H9 (cell line): ENCODE measurements around the gene SOCS7. TPM values are rescaled to one million over a fixed set of nuclear protein-coding genes. Genes with fewer than 3 reads are reported as not detected.
A peak's percentile ranks its signal among the peaks of the same experiment; 100 is the strongest.

Source experiments
- DNase-seq: peaks from one replicate; pipeline ENCODE4 v3.0.0-alpha.2; 2017
- H2AFZ ChIP-seq: one replicate; pipeline ENCODE4 v1.6.1; 2013; ENCODE audit warnings: mild to moderate bottlenecking, low read length, control low read depth, moderate library complexity
- H2AK5ac ChIP-seq: 2 replicates; pipeline ENCODE4 v1.6.1; 2013; ENCODE audit warnings: low read length, control low read depth, mixed read lengths; ENCODE audit not compliant: insufficient read length
- H2BK120ac ChIP-seq: one replicate; pipeline ENCODE4 v1.6.1; 2013; ENCODE audit warnings: low read depth, mild to moderate bottlenecking, low read length, control low read depth, inconsistent platforms; ENCODE audit not compliant: poor library complexity, severe bottlenecking
- H2BK12ac ChIP-seq: 2 replicates; pipeline ENCODE4 v1.6.1; 2013; ENCODE audit warnings: low read length, control low read depth, mixed read lengths, low read depth; ENCODE audit not compliant: insufficient read length
- H2BK15ac ChIP-seq: 2 replicates; pipeline ENCODE4 v1.6.1; 2013; ENCODE audit warnings: low read depth, low read length, control low read depth
- H2BK20ac ChIP-seq: one replicate; pipeline ENCODE4 v1.6.1; 2013; ENCODE audit warnings: low read depth, mild to moderate bottlenecking, low read length, control low read depth, inconsistent platforms; ENCODE audit not compliant: poor library complexity, severe bottlenecking
- H2BK5ac ChIP-seq: 2 replicates; pipeline ENCODE4 v1.6.1; 2013; ENCODE audit warnings: low read length, control low read depth, mixed read lengths; ENCODE audit not compliant: insufficient read length
- H3K14ac ChIP-seq: 2 replicates; pipeline ENCODE4 v1.6.1; 2013; ENCODE audit warnings: low read length, control low read depth; ENCODE audit not compliant: insufficient read depth
- H3K18ac ChIP-seq: 2 replicates; pipeline ENCODE4 v1.6.1; 2013; ENCODE audit warnings: low read depth, mild to moderate bottlenecking, mixed read lengths, low read length, control low read depth; ENCODE audit not compliant: insufficient read length
- H3K23ac ChIP-seq: 2 replicates; pipeline ENCODE4 v1.6.1; 2013; ENCODE audit warnings: low read length, control low read depth, mixed read lengths, low read depth; ENCODE audit not compliant: insufficient read length
- H3K23me2 ChIP-seq: 2 replicates; pipeline ENCODE4 v1.6.1; 2013; ENCODE audit warnings: low read depth, mild to moderate bottlenecking, mixed read lengths, low read length, control low read depth; ENCODE audit not compliant: insufficient read length, poor library complexity, severe bottlenecking
- H3K27ac ChIP-seq: 2 replicates; pipeline ENCODE4 v1.5.1; 2013; ENCODE audit warnings: low read length, control low read depth, mixed read lengths, low read depth; ENCODE audit not compliant: insufficient read length
- H3K27me3 ChIP-seq: 2 replicates; pipeline ENCODE4 v1.6.1; 2013; ENCODE audit warnings: low read length, control low read depth, inconsistent platforms; ENCODE audit not compliant: insufficient read depth
- H3K4ac ChIP-seq: 2 replicates; pipeline ENCODE4 v1.6.1; 2013; ENCODE audit warnings: low read depth, mild to moderate bottlenecking, control low read depth, inconsistent platforms, low read length, moderate library complexity
- H3K4me1 ChIP-seq: 2 replicates; pipeline ENCODE4 v1.6.1; 2013; ENCODE audit warnings: low read length, control low read depth, inconsistent platforms; ENCODE audit not compliant: insufficient read depth
- H3K4me2 ChIP-seq: 2 replicates; pipeline ENCODE4 v1.6.1; 2013; ENCODE audit warnings: low read length, control low read depth, mixed read lengths; ENCODE audit not compliant: insufficient read length, insufficient read depth
- H3K56ac ChIP-seq: 2 replicates; pipeline ENCODE4 v1.6.1; 2013; ENCODE audit warnings: low read depth, mild to moderate bottlenecking, mixed read lengths, low read length, control low read depth; ENCODE audit not compliant: insufficient read length
- H3K79me1 ChIP-seq: 2 replicates; pipeline ENCODE4 v1.6.1; 2013; ENCODE audit warnings: low read depth, mild to moderate bottlenecking, moderate library complexity, low read length, control low read depth, inconsistent platforms; ENCODE audit not compliant: insufficient read depth, poor library complexity, severe bottlenecking
- H3K79me2 ChIP-seq: 2 replicates; pipeline ENCODE4 v1.6.1; 2013; ENCODE audit warnings: low read length, control low read depth, inconsistent platforms; ENCODE audit not compliant: insufficient read depth
- H3K9ac ChIP-seq: 2 replicates; pipeline ENCODE4 v1.6.1; 2013; ENCODE audit warnings: low read length, control low read depth, mixed read lengths; ENCODE audit not compliant: insufficient read length; ENCODE audit errors: extremely low read depth
- H3K9me3 ChIP-seq: one replicate; pipeline ENCODE4 v1.6.1; 2013; ENCODE audit warnings: low read depth, low read length, inconsistent platforms; ENCODE audit not compliant: control insufficient read depth
- H3T11ph ChIP-seq: one replicate; pipeline ENCODE4 v1.6.1; 2013; ENCODE audit warnings: mild to moderate bottlenecking, low read length, control low read depth, inconsistent platforms
- H4K20me1 ChIP-seq: one replicate; pipeline ENCODE4 v1.6.1; 2013; ENCODE audit not compliant: control insufficient read depth, insufficient read length, insufficient read depth
- H4K5ac ChIP-seq: 2 replicates; pipeline ENCODE4 v1.6.1; 2013; ENCODE audit warnings: low read depth, mild to moderate bottlenecking, mixed read lengths, low read length, control low read depth; ENCODE audit not compliant: insufficient read length
- H4K8ac ChIP-seq: replicated peaks from 2 replicates; pipeline ENCODE4 v1.6.1; 2013; ENCODE audit warnings: low read length, control low read depth, mixed read lengths, low read depth; ENCODE audit not compliant: insufficient read length
- H4K91ac ChIP-seq: 2 replicates; pipeline ENCODE4 v1.6.1; 2013; ENCODE audit warnings: low read depth, mild to moderate bottlenecking, moderate library complexity, mixed read lengths, low read length, control low read depth; ENCODE audit not compliant: insufficient read length
- H3K27ac Mint-ChIP-seq, 3 experiments: 2 replicates in 2 of 3; 3 replicates in 1 of 3; pipeline ENCODE4 v1.8.0; 2020 to 2021; ENCODE audit warnings: mixed read lengths in 3 of 3, mild to moderate bottlenecking in 1 of 3, moderate library complexity in 1 of 3
- H3K27me3 Mint-ChIP-seq: 2 replicates; pipeline ENCODE4 v1.8.0; 2021; ENCODE audit warnings: low read depth, mild to moderate bottlenecking, moderate library complexity, mixed read lengths
- H3K36me3 Mint-ChIP-seq, 3 experiments: 2 replicates in 2 of 3; 3 replicates in 1 of 3; pipeline ENCODE4 v1.8.0; 2020 to 2021; ENCODE audit warnings: low read depth in 3 of 3, mixed read lengths in 3 of 3; ENCODE audit not compliant: insufficient read depth in 1 of 3
- H3K4me1 Mint-ChIP-seq, 2 experiments: 2 replicates each; pipeline ENCODE4 v1.8.0; 2020; ENCODE audit warnings: mixed read lengths in 2 of 2
- H3K4me3 Mint-ChIP-seq, 2 experiments: 2 replicates in 1 of 2; 3 replicates in 1 of 2; pipeline ENCODE4 v1.8.0; 2020 to 2021; ENCODE audit warnings: mild to moderate bottlenecking in 2 of 2, mixed read lengths in 2 of 2, moderate library complexity in 1 of 2
- H3K9me3 Mint-ChIP-seq, 2 experiments: 2 replicates in 1 of 2; 3 replicates in 1 of 2; pipeline ENCODE4 v1.8.0; 2020; ENCODE audit warnings: mild to moderate bottlenecking in 2 of 2, mixed read lengths in 2 of 2, moderate library complexity in 1 of 2
- CTCF ChIP-seq: fragments of 200-600 bp; sonication (generic); conservative IDR thresholded peaks from 3 replicates; pipeline ENCODE4 v1.8.0; 2021; ENCODE audit warnings: antibody characterized with exemption, mild to moderate bottlenecking
- WGBS: extraction: QIAGEN DNeasy Blood & Tissue Kit; methylation state at CpG from one replicate; pipeline ENCODE4 v1.1.7; 2013; ENCODE audit warnings: missing lambda C conversion rate, low lambda C conversion rate, mixed read lengths; ENCODE audit not compliant: insufficient read length; ENCODE audit errors: extremely low coverage; 5-methylcytosine and 5-hydroxymethylcytosine counted together
- total RNA-seq: library from RNA; stranded (reverse); gene quantifications from 2 replicates; pipeline ENCODE4 v1.2.1, GENCODE V29; 2021

SOCS7 gene
- total RNA-seq, 1 experiment from 2014 or later = 31.0 TPM

- H4K20me1 ChIP-seq = no peaks in the 10 kb centered on the region
- DNase-seq = no peak
Measured at GRCh38 chr17:38429476-38430100, 77.9 kb downstream of the SOCS7 start.

More at GRCh38 chr17:38429476-38430100, 77.9 kb downstream of the SOCS7 start:
- Histone ChIP-seq H3K79me1 (no peaks in the 10 kb centered on the region), H3K27me3 (no peaks in the 10 kb centered on the region), H3K56ac (no peak overlapping the region), H2BK120ac (no peak overlapping the region), H3K4me1 (peaks cover 15% of the 10 kb centered on the region; the same call in 1 of the 2 replicates), H4K91ac (no peak overlapping the region), H3K14ac (no peak overlapping the region), H3K4ac (no peak overlapping the region), H3K79me2 (peaks cover 25% of the 10 kb centered on the region; the same call in 1 of the 2 replicates), H3K9ac (no peak overlapping the region), H2BK5ac (no peak overlapping the region), H2AFZ (no peak overlapping the region), H4K8ac (no peak overlapping the region), H2BK12ac (no peak overlapping the region), H2BK15ac (no peak overlapping the region), H2BK20ac (no peak overlapping the region), H2AK5ac (no peak overlapping the region), H3T11ph (no peak overlapping the region), H3K23ac (no peak overlapping the region), H4K5ac (no peak overlapping the region), H3K4me2 (peak overlapping the region; percentile 30), H3K23me2 (peaks cover 11% of the 10 kb centered on the region), H3K9me3 (no peaks in the 10 kb centered on the region), H3K18ac (no peak overlapping the region), H3K27ac (no peak overlapping the region)
- Mint-ChIP-seq H3K9me3 (no peaks in the 10 kb centered on the region), H3K27ac (peak overlapping the region in 2 of 3 experiments; percentile 55 to 77; a peak in 3 of 7 replicates), H3K4me3 (peak overlapping the region; percentile 66 to 79), H3K27me3 (peaks cover 2% of the 10 kb centered on the region; the same call in 1 of the 2 replicates), H3K4me1 (peaks cover 52 to 55% of the 10 kb centered on the region in 2 experiments), H3K36me3 (peaks cover 0 to 4% (median 2%) of the 10 kb centered on the region in 3 experiments; a peak in 3 of 7 replicates)
- WGBS = no CpG with 5 or more reads among the region's 9 CpGs
- no peak for TF ChIP-seq CTCF
